Calu3 (cell line): ENCODE data around the gene CASP3. TPM values are rescaled to one million over a fixed set of nuclear protein-coding genes. Genes with fewer than 3 reads are reported as not detected.

Experiments used
- BruUV-seq: library from RNA; stranded (reverse); fragments of 400-500 nt; replicated peaks from 2 replicates; lab custom pipeline; 2021; lab: Mats Ljungman, UMichigan
- CTCF ChIA-PET: fragments of 300-600 bp; sonication (Branson Sonifier 250); formaldehyde crosslinking; loops from one replicate; lab custom pipeline; 2022; ENCODE audit warnings: antibody characterized with exemption; lab: Charles Lee
- DNase-seq: peaks from one replicate; pipeline ENCODE4 v3.0.0; 2022
- H3K27ac Mint-ChIP-seq: one replicate; pipeline ENCODE4 v1.8.0; 2022; ENCODE audit warnings: mixed read lengths; ENCODE audit not compliant: unreplicated experiment
- H3K27me3 Mint-ChIP-seq: one replicate; pipeline ENCODE4 v1.8.0; 2022; ENCODE audit warnings: mixed read lengths; ENCODE audit not compliant: unreplicated experiment
- H3K36me3 Mint-ChIP-seq: one replicate; pipeline ENCODE4 v1.8.0; 2022; ENCODE audit warnings: mild to moderate bottlenecking, moderate library complexity, mixed read lengths; ENCODE audit not compliant: insufficient read depth, unreplicated experiment
- H3K4me1 Mint-ChIP-seq: one replicate; pipeline ENCODE4 v1.8.0; 2022; ENCODE audit warnings: mild to moderate bottlenecking, low read depth, mixed read lengths; ENCODE audit not compliant: unreplicated experiment
- H3K4me3 Mint-ChIP-seq: one replicate; pipeline ENCODE4 v1.8.0; 2022; ENCODE audit warnings: mild to moderate bottlenecking, low read depth, moderate library complexity, mixed read lengths; ENCODE audit not compliant: unreplicated experiment
- H3K9me3 Mint-ChIP-seq: one replicate; pipeline ENCODE4 v1.8.0; 2022; ENCODE audit warnings: low read depth, mixed read lengths; ENCODE audit not compliant: unreplicated experiment
- intact Hi-C: fragments of 100-400 bp; cut with micrococcal nuclease; formaldehyde crosslinking; loops from one replicate; pipeline ENCODE4 v1.10.0; 2022; ENCODE audit not compliant: unreplicated experiment
- total RNA-seq: library from RNA; stranded (reverse); gene quantifications from 2 replicates; pipeline ENCODE4 v1.2.3, GENCODE V29; 2022
- TF ChIP-seq, protein P1 (sequence below): fragments of 200-600 bp; IDR thresholded peaks from one replicate; pipeline ENCODE4 v1.8.0; 2022; ENCODE audit warnings: antibody characterized with exemption; ENCODE audit not compliant: unreplicated experiment

The CASP3 gene
- total RNA-seq, 1 experiment from 2014 or later, result 22.2 TPM

DNA sequence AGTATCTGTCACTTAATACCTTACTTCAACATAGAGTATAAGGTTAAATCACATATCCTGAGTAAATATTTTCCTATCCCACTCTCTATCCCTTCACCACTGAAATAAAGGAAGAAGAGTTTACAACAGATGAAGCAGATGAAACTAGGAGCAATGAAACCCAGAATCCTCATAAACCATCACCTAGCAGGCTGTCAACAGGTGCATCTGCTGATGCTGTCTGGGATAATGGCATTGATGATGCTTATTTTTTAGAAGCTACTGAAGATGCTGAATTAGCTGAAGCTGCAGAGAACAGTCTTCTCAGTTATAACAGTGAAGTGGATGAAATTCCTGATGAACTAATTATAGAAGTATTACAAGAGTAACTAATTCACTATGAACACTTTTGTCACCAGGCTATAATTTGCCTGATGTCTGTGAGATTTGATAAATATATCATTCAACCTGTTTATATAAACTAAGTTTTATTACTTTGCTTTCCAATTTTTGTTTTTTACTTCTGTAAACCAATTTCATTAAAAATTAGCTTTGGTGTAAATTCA, 45.2 kb upstream of the CASP3 start:
- Mint-ChIP-seq H3K36me3 (peaks cover 17% of the 10 kb centered on the region), H3K27me3 (no peaks in the 10 kb centered on the region), H3K9me3 (no peaks in the 10 kb centered on the region), H3K4me3 (no peak overlapping the region), H3K27ac (no peak overlapping the region), H3K4me1 (no peaks in the 10 kb centered on the region)
- intact Hi-C loops, result no loop called here
- BruUV-seq, result no TSS peak
- CTCF ChIA-PET, result no interaction called here
- no peak for DNase-seq
- TF ChIP-seq, protein P1, sequence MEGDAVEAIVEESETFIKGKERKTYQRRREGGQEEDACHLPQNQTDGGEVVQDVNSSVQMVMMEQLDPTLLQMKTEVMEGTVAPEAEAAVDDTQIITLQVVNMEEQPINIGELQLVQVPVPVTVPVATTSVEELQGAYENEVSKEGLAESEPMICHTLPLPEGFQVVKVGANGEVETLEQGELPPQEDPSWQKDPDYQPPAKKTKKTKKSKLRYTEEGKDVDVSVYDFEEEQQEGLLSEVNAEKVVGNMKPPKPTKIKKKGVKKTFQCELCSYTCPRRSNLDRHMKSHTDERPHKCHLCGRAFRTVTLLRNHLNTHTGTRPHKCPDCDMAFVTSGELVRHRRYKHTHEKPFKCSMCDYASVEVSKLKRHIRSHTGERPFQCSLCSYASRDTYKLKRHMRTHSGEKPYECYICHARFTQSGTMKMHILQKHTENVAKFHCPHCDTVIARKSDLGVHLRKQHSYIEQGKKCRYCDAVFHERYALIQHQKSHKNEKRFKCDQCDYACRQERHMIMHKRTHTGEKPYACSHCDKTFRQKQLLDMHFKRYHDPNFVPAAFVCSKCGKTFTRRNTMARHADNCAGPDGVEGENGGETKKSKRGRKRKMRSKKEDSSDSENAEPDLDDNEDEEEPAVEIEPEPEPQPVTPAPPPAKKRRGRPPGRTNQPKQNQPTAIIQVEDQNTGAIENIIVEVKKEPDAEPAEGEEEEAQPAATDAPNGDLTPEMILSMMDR, result no peak

DNA sequence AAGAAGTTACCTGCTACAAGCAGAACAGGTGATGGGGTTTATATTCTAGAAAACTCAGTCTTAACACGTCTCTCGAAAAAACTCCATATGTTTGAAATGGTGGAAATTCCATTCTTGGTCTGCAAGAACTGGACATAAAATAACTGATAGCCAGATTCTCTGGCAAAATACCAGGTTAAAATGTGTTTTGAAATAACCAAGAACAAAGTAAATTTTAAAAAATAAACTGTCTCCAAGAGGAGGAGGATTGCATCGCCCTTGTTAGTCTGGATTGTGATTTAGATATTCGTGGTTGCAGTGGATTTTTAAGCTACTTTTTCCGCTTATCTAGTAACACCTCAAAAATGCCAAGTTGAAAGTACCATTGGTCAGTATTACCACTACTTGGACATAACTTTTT, 43.8 kb upstream of the CASP3 start:
- no peak overlapping the region for H3K4me3 Mint-ChIP-seq
- no peaks in the 10 kb centered on the region for H3K9me3 Mint-ChIP-seq
- no peak overlapping the region for H3K27ac Mint-ChIP-seq
- intact Hi-C loops, result no loop called here
- CTCF ChIA-PET, result no interaction called here
- no peak for DNase-seq
- H3K4me1 Mint-ChIP-seq, result no peaks in the 10 kb centered on the region
- peaks cover 20% of the 10 kb centered on the region for H3K36me3 Mint-ChIP-seq
- H3K27me3 Mint-ChIP-seq, result no peaks in the 10 kb centered on the region
- TF ChIP-seq, protein P1, result no peak
- BruUV-seq, result no TSS peak

DNA sequence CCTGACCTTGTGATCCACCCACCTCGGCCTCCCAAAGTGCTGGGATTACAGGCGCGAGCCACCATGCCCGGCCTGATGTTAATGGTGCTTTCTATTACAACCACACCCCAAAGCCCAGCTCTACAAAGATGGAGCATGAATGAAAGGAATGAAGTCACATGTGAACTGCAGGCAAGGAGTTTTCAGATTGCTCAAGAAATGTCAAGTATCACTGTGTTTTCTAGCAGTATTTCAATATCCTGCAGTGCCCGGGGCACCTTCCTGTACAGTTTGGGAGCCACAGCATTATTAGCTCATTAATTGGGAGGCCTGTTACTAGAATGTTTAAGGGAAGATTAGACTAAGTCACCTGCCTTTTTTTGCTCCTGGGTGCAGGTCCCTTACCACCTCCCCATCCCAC, 40.4 kb upstream of the CASP3 start:
- Mint-ChIP-seq H3K36me3 (peaks cover 21% of the 10 kb centered on the region), H3K27me3 (no peaks in the 10 kb centered on the region), H3K9me3 (no peaks in the 10 kb centered on the region), H3K4me3 (no peak overlapping the region), H3K27ac (peak overlapping the region; percentile 56), H3K4me1 (no peaks in the 10 kb centered on the region)
- TF ChIP-seq, protein P1, result no peak
- no peak for DNase-seq
- intact Hi-C loops, result no loop called here
- BruUV-seq, result no TSS peak
- CTCF ChIA-PET, result no interaction called here

DNA sequence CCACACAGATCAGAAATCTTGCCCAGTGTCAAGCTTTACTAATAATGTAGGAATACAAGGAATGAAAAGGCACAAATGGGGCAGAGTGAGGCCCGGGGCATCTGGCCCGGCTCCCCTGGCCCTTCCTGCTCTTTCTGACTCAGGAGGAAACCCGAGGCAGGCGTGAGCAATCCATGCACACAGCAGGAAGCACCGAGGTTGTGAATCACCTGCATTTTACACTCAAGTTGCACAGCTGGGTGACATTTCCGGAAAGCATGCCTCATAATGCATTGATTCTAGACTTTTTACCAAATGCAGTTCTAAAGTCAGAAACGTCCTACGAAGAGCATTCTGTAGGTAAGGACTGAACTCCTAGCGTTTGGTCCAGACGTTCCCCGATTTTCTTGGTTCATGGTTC, 39.2 kb upstream of the CASP3 start:
- DNase-seq, result peak; percentile 69
- TF ChIP-seq, protein P1, result no peak
- Mint-ChIP-seq H3K36me3 (peaks cover 12% of the 10 kb centered on the region), H3K27ac (peak overlapping the region; percentile 56), H3K4me3 (no peak overlapping the region), H3K4me1 (no peaks in the 10 kb centered on the region), H3K9me3 (no peaks in the 10 kb centered on the region), H3K27me3 (no peaks in the 10 kb centered on the region)
- no TSS peak for BruUV-seq
- CTCF ChIA-PET, result no interaction called here
- intact Hi-C loops, result no loop called here
